ENCODE results near the gene CHRNA4. TPM values are rescaled to one million over a fixed set of nuclear protein-coding genes. Genes with fewer than 3 reads are reported as not detected.

CHRNA4 gene
- total RNA-seq, 1 donor, result not detected

GRCh38 chr20:63397155-63397843 is 36.1 kb upstream of the CHRNA4 start:
- TF ChIP-seq CTCF (IDR thresholded peaks at IDR 0.05; ENCODE audit: insufficient read depth, low read length), result no peak
- no peak overlapping the region for H3K4me3 ChIP-seq (ENCODE audit: low read depth, low read length)
- DNase-seq (ENCODE audit: low read depth), result no peak

GRCh38 chr20:63396300-63396699 is 35.2 kb upstream of the CHRNA4 start:
- TF ChIP-seq CTCF (IDR thresholded peaks at IDR 0.05; ENCODE audit: insufficient read depth, low read length), result no peak

GRCh38 chr20:63395723-63396122 is 34.6 kb upstream of the CHRNA4 start:
- DNase-seq (ENCODE audit: low read depth), result no peak
- TF ChIP-seq CTCF (IDR thresholded peaks at IDR 0.05; ENCODE audit: insufficient read depth, low read length), result no peak
- H3K4me3 ChIP-seq (ENCODE audit: low read depth, low read length), result no peak overlapping the region

More at GRCh38 chr20:63396300-63396699, 35.2 kb upstream of the CHRNA4 start:
- DNase-seq (ENCODE audit: low read depth), result no peak
- no peak overlapping the region for H3K4me3 ChIP-seq (ENCODE audit: low read depth, low read length)

GRCh38 chr20:63394920-63395455 is 33.8 kb upstream of the CHRNA4 start:
- TF ChIP-seq CTCF (IDR thresholded peaks at IDR 0.05; ENCODE audit: insufficient read depth, low read length), result no peak
- H3K4me3 ChIP-seq (ENCODE audit: low read depth, low read length), result no peak overlapping the region
- no peak for DNase-seq (ENCODE audit: low read depth)

GRCh38 chr20:63394069-63394919 is 33.1 kb upstream of the CHRNA4 start:
- DNase-seq (ENCODE audit: low read depth), result no peak
- H3K4me3 ChIP-seq (ENCODE audit: low read depth, low read length), result no peak overlapping the region
- no peak for TF ChIP-seq CTCF (IDR thresholded peaks at IDR 0.05; ENCODE audit: insufficient read depth, low read length)

GRCh38 chr20:63393566-63393965 is 32.4 kb upstream of the CHRNA4 start:
- DNase-seq (ENCODE audit: low read depth), result no peak
- TF ChIP-seq CTCF (IDR thresholded peaks at IDR 0.05; ENCODE audit: insufficient read depth, low read length), result no peak
- H3K4me3 ChIP-seq (ENCODE audit: low read depth, low read length), result no peak overlapping the region
